Stomach (tissue), 4 donors: ENCODE results near the gene COL24A1.

Experiments
- EP300 ChIP-seq: sonication (generic); formaldehyde crosslinking; IDR thresholded peaks from one replicate; pipeline ENCODE4 v1.6.1; 2017; ENCODE audit warnings: antibody characterized with exemption
- POLR2A ChIP-seq, 4 donors: fragments of 450-650 bp; IDR thresholded peaks; one replicate each; pipeline ENCODE4 v1.6.1; 2016; ENCODE audit warnings: antibody characterized with exemption in 4 of 4, control low read depth in 2 of 4, mild to moderate bottlenecking in 1 of 4, moderate library complexity in 1 of 4
- POLR2AphosphoS5 ChIP-seq, 3 donors: sonication (generic); formaldehyde crosslinking; IDR thresholded peaks; one replicate each; pipeline ENCODE4 v1.6.1; 2016; ENCODE audit warnings: antibody characterized with exemption in 3 of 3
- TF ChIP-seq, protein P1 (sequence below), 7 experiments: fragments of 450-650 bp in 4 of 7; fragments of 200-600 bp in 3 of 7; sonication (generic) in 3 of 7; IDR thresholded peaks; one replicate each; pipeline ENCODE4 v1.5.1; 2016 to 2019; ENCODE audit warnings: antibody characterized with exemption in 7 of 7, control low read depth in 2 of 7, mild to moderate bottlenecking in 1 of 7

DNA sequence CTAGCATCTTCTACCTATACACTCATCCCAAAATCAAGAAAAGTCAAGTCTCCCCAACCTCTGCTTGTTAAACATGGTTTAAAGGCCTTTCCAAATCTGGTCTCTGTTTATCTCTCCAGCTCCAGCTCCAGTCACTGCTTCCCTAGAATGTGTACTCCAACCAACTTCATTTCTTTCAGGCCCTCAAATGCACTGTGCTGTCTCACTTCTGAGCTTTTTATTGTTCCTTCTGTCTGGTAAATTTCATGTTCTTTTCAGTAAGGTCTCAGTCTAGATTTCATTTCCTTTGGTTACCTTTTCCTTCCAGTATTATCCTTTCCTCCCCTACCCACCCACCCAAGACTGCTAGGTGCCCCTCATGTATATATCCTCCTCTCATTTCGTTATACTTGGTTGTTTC, 3.7 kb downstream of the COL24A1 start:
- TF ChIP-seq, protein P1, sequence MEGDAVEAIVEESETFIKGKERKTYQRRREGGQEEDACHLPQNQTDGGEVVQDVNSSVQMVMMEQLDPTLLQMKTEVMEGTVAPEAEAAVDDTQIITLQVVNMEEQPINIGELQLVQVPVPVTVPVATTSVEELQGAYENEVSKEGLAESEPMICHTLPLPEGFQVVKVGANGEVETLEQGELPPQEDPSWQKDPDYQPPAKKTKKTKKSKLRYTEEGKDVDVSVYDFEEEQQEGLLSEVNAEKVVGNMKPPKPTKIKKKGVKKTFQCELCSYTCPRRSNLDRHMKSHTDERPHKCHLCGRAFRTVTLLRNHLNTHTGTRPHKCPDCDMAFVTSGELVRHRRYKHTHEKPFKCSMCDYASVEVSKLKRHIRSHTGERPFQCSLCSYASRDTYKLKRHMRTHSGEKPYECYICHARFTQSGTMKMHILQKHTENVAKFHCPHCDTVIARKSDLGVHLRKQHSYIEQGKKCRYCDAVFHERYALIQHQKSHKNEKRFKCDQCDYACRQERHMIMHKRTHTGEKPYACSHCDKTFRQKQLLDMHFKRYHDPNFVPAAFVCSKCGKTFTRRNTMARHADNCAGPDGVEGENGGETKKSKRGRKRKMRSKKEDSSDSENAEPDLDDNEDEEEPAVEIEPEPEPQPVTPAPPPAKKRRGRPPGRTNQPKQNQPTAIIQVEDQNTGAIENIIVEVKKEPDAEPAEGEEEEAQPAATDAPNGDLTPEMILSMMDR (IDR thresholded peaks at IDR 0.05): no peak
- TF ChIP-seq POLR2A (IDR thresholded peaks at IDR 0.05): no peak
- no peak for TF ChIP-seq POLR2AphosphoS5 (IDR thresholded peaks at IDR 0.05)
- TF ChIP-seq EP300: no peak
